Measurements from ENCODE around the gene ADCYAP1R1. TPM values are rescaled to one million over a fixed set of nuclear protein-coding genes. Genes with fewer than 3 reads are reported as not detected.

ADCYAP1R1 gene
- total RNA-seq, 1 experiment from 2014 or later = 8.9 TPM

DNA sequence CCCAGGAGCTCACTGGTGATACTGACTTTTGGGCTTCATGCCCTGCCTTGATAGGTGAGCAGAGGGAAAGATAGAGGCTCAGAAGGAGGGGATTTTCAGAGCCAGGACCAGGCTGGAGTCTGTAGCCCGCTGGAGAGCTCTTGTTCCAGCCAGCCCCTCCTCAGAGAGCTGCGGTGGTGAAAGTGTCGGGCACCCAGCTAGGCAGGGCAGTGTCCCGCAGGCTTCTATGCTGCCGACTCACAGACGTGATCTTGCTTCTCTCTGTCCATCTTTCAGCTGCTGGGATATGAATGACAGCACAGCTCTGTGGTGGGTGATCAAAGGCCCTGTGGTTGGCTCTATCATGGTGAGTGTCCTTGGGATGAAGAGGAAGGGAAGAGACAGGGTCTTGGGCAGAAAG, 35.2 kb downstream of the ADCYAP1R1 start:
- H4K8ac ChIP-seq (replicated peaks; ENCODE audit: insufficient read length, low read depth, low read length) = no peak overlapping the region
- H3K23me2 ChIP-seq (ENCODE audit: insufficient read length, low read depth, low read length, poor library complexity, severe bottlenecking) = no peaks in the 10 kb centered on the region
- H3K56ac ChIP-seq (ENCODE audit: insufficient read length, low read depth, low read length) = no peak overlapping the region
- H2BK12ac ChIP-seq (ENCODE audit: insufficient read length, low read depth, low read length) = no peak overlapping the region
- WGBS (ENCODE audit: extremely low coverage, insufficient read length, low lambda C conversion rate) = no CpG with 5 or more reads among the region's 6 CpGs
- TF ChIP-seq, protein P1, sequence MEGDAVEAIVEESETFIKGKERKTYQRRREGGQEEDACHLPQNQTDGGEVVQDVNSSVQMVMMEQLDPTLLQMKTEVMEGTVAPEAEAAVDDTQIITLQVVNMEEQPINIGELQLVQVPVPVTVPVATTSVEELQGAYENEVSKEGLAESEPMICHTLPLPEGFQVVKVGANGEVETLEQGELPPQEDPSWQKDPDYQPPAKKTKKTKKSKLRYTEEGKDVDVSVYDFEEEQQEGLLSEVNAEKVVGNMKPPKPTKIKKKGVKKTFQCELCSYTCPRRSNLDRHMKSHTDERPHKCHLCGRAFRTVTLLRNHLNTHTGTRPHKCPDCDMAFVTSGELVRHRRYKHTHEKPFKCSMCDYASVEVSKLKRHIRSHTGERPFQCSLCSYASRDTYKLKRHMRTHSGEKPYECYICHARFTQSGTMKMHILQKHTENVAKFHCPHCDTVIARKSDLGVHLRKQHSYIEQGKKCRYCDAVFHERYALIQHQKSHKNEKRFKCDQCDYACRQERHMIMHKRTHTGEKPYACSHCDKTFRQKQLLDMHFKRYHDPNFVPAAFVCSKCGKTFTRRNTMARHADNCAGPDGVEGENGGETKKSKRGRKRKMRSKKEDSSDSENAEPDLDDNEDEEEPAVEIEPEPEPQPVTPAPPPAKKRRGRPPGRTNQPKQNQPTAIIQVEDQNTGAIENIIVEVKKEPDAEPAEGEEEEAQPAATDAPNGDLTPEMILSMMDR (conservative IDR thresholded peaks at IDR 0.05) = no peak
- no peaks in the 10 kb centered on the region for H3K79me2 ChIP-seq (ENCODE audit: insufficient read depth, low read length)
- H2BK5ac ChIP-seq (ENCODE audit: insufficient read length, low read length) = no peak overlapping the region
- no peak overlapping the region for H3K18ac ChIP-seq (ENCODE audit: insufficient read length, low read depth, low read length)
- DNase-seq = no peak
- H3K9ac ChIP-seq (ENCODE audit: extremely low read depth, insufficient read length, low read length) = no peak overlapping the region
- H4K20me1 ChIP-seq (ENCODE audit: control insufficient read depth, insufficient read depth, insufficient read length) = no peaks in the 10 kb centered on the region
- no peak overlapping the region for H3K4me2 ChIP-seq (ENCODE audit: insufficient read depth, insufficient read length, low read length)
- H3K27ac Mint-ChIP-seq = no peak overlapping the region
- H3T11ph ChIP-seq (ENCODE audit: low read length) = no peak overlapping the region
- no peaks in the 10 kb centered on the region for H3K27me3 Mint-ChIP-seq (ENCODE audit: low read depth)
- H3K14ac ChIP-seq (ENCODE audit: insufficient read depth, low read length) = no peak overlapping the region; the same call in 1 of the 2 replicates
- no peak overlapping the region for H3K4ac ChIP-seq (ENCODE audit: low read depth, low read length)
- H3K9me3 Mint-ChIP-seq = no peaks in the 10 kb centered on the region
- no peak overlapping the region for H4K5ac ChIP-seq (ENCODE audit: insufficient read length, low read depth, low read length)
- no peak overlapping the region for H4K91ac ChIP-seq (ENCODE audit: insufficient read length, low read depth, low read length)
- H3K36me3 Mint-ChIP-seq (ENCODE audit: insufficient read depth in 1 of 3, low read depth in 3 of 3) = peaks cover under 1 to 5% (median 4%) of the 10 kb centered on the region in 3 experiments; a peak in 4 of 7 replicates
- H2BK15ac ChIP-seq (ENCODE audit: low read depth, low read length) = no peak overlapping the region
- H3K4me3 Mint-ChIP-seq = no peak overlapping the region
- H3K27me3 ChIP-seq (ENCODE audit: insufficient read depth, low read length) = no peaks in the 10 kb centered on the region
- H3K4me1 Mint-ChIP-seq = peaks cover 8 to 10% of the 10 kb centered on the region in 2 experiments
- no peaks in the 10 kb centered on the region for H3K4me1 ChIP-seq (ENCODE audit: insufficient read depth, low read length)
- no peak overlapping the region for H2BK120ac ChIP-seq (ENCODE audit: low read depth, low read length, poor library complexity, severe bottlenecking)
- H3K23ac ChIP-seq (ENCODE audit: insufficient read length, low read depth, low read length) = no peak overlapping the region
- no peak overlapping the region for H3K27ac ChIP-seq (ENCODE audit: insufficient read length, low read depth, low read length)
- no peaks in the 10 kb centered on the region for H3K9me3 ChIP-seq (ENCODE audit: control insufficient read depth, low read depth, low read length)
- H2BK20ac ChIP-seq (ENCODE audit: low read depth, low read length, poor library complexity, severe bottlenecking) = no peak overlapping the region
- no peak overlapping the region for H2AK5ac ChIP-seq (ENCODE audit: insufficient read length, low read length)
- no peaks in the 10 kb centered on the region for H3K79me1 ChIP-seq (ENCODE audit: insufficient read depth, low read depth, low read length, poor library complexity, severe bottlenecking)
- H2AFZ ChIP-seq (ENCODE audit: low read length) = no peak overlapping the region
